ENCODE results near the gene PRKG1.
"Not testable (repeated sequence)": the region's sequence is repeated elsewhere in the genome, so short reads cannot be mapped to it uniquely, and the experiment has no call there.

The PRKG1 gene

GRCh38 chr10:51231754-51232153, 157.5 kb downstream of the PRKG1 start:
- no peak for DNase-seq

DNA sequence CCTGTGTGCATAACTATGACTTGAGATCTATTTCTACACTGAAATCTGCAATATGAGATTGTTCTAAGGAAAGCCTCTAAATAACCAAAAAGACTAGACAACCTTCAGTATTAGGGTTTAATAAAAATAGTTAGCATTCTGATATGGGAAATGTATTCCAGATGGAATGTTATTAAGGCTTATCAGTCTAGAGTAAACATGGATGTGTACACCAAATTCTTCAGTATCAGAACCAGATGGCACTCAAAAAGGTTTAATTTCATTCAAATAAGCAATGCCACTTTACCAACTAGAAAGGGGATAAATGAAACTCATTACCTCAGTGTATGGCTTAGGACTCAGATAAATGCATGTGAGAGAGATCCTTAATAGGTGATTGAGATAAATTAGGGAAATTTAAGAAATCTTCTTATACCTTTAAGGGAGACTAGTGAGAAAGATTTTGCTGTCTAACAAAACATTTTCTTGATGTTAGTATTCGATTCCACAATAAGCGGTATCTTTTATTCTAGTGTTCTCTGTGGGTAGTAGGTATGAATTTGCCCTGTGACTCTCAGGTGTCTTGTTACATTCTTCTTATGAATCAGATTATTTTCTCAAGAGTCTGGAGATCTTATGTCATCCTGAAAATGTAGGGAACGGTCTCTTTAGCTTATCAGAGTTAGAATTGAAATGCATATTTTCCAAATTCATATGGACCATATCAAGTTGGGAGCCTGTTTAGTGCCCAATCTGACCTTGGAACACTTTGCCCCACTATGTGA, 159.2 kb downstream of the PRKG1 start:
- no peak for DNase-seq

GRCh38 chr10:51235865-51236264, 161.6 kb downstream of the PRKG1 start:
- DNase-seq: no peak

- DNase-seq: no peak
Observed at GRCh38 chr10:51239006-51239405, 164.7 kb downstream of the PRKG1 start.

DNA sequence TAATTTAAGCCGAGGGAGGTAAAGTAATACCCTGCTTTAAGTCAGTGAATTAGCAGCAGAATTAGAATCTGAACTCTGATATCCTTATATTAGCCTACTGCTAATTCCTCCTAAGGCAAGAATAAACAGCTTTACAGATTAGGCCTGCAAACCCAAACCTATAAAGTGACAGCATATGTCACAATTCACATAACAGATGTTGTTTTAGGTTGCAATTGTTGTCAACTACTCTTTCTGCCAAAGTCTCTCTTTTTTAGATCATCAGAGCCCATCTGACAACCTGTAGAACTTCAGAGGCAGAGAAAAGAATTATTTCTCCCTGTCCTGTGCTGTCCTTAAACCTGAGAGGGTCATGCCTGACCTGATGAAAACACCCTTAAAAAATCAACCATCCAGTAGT, 167.2 kb downstream of the PRKG1 start:
- no peak for DNase-seq

DNA sequence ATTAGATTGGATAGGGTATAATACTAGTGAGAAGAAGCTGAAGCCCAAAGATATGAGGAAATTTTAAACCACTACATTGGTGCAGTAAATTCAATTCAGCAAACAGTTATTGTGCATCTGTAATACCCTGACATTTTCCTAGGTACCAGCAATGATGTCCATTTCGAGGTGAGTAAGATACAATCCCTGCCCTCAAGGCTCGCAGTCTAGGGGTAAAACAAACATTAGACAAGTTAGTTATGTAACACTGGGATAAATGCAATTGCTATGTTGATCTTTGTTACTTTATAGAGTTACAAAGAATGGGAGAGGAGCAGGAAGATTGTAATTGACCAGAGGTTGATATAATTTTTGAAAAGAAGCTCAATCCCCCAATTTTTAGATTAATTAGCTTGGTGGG, 168.1 kb downstream of the PRKG1 start:
- DNase-seq: no peak

DNA sequence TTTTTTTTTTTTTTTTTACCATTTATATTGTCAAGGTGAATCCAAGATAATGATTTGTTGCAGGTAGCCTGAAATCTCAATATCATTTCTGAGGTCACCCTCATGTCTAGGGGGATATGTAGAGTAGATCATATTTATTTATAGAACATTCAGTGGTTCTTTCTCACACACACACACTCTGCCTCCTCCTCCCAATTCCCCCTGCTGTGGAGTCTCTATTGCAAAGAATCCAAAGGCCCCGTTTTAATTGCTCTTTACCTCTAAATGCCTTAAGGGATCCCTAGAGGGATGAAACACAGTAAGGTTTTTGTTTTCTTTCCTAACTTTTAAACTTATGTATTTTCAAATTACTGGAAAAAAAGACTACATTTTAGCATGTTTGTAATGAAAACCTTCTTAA, 170.0 kb downstream of the PRKG1 start:
- DNase-seq: no peak

DNA sequence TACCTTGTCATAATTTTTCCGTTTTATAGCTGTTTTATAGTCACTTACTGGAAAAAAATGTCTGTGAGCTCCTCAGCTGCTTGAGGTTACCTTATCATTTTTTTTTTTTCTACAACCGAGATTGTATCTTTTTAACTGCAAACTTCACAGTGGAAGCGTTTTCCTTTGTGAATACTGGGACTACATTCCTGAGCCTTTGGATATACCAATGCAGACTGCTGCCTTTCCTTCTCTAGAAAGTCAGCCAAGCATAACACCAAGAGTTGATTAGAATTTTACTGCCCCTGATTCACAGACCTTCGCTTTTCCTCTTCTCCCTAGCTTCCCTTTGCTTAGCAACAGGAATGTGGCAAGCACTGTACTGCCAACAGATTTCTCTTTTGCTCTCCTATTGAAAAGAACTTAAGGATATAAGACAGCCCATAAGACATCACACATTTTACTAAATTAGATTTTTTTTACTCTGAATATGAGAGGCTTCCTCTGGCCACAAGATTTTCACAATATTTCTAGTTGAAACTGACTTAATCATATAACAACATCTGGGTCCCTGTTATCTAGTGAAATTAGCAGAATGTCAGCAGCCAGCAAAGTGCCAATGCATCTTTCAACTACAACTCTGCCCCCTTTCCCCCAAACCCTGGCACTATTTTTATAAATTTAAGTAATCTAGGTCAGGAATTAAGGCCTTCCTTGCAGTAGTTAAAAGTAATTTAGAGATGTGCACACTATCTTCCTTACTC, 170.6 kb downstream of the PRKG1 start:
- DNase-seq: no peak

DNA sequence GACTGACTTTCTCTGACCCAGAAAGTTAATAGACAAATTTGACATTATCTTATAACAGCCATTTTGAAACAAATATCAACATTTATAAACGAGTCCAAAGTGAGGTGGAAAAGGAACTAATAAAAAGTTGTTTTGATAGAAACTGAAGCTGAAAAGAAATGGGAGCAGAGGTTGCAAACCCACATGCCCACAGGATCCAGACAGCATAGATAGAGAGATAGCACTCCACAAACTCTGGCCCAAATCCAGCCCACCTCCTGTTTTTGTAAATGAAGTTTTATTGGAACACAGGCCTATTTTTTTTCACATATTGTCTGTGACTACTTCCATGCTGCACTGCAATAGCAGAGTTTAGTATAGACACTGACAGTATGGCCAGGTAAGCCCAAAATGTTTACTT, 171.9 kb downstream of the PRKG1 start:
- DNase-seq: no peak

DNA sequence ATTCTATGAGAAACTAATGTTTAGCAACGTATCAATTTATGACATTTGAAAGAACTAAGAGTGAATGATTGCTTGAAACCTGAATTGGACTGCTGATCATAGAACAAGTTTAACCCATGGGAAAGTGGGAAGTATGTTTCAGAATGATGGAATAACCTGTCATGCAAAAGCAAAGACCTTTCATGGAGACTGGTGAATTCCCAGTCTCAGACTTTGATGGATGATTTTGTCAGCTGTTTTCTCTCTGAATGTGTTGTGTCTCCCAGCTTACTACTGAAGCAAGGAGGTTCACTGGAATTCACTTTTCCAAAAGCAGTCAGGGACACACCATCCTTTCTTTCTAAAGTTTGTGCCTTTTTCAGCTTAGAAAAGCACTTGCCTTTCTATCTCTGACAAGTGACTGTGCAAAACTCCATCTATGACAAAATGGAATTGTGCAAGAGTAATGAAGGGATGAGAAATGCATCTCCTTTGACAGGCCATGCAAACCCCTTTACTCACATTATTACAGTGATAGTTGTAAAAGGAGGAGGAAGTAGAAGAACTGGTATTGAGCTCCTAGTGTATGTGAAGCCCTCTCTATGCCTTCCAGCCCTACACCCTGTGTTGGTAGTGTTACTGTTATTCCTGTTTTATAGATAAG, 176.1 kb downstream of the PRKG1 start:
- DNase-seq: no peak

GRCh38 chr10:51251110-51251509, 176.8 kb downstream of the PRKG1 start:
- no peak for DNase-seq

DNA sequence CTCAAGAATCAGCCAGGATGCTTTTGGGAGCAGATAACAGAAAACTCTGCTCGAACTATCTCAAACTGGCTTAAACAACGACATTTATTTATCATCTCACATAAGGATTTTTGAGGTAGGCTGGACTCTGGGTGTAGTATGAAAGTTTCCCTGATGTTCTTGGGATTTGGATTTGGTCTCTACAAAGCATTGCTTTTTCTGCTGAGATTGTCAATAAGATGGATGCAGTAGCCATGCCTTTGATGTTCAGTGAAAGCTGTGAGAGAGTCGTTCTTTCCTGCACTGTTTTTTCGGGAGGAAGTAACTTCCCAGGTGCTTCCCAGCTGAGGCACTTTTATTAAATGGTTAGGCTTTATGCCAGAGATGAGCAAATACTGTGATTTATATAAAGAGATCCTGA, 181.1 kb downstream of the PRKG1 start:
- DNase-seq: no peak

GRCh38 chr10:51257511-51258248, 183.4 kb downstream of the PRKG1 start:
- DNase-seq: no peak

DNA sequence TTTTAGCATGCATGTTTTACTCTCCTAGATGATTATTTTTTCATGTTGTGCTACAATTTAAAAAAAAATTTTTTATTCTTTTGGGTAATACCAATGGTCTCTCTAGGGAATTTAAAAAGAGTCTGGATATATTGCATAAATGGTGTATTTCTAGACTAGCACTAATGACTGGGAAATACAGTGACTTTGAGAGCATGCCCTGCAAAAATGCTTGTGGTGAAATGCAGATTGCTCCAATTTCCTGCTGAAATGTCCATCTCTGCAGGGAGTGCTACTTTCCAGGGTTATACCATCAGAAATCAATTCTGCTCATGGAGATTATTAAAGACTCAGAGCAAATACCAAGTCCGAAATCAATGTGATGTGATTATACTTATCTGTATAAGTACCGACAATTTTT, 186.1 kb downstream of the PRKG1 start:
- DNase-seq: no peak

DNA sequence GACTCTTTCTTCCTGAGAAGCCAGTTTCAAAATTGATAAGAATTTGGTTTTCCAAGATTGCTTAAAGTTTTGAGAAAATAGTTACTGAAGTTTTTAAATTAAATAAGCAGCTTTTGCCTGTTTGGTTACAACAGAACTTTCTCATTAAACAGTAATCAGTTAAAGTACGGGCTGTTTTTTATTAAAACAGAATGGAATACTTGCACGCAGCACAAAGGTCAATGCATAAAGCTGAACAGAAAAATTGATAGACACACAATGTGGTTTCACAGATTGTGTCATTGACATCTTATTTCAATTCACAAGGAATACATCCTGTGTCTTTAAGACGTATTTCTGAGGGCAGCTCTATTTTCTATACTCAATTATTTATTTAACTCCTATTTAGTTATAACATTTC, 192.2 kb downstream of the PRKG1 start:
- DNase-seq: no peak

GRCh38 chr10:51267980-51268570, 193.8 kb downstream of the PRKG1 start:
- DNase-seq: not testable (repeated sequence)

DNA sequence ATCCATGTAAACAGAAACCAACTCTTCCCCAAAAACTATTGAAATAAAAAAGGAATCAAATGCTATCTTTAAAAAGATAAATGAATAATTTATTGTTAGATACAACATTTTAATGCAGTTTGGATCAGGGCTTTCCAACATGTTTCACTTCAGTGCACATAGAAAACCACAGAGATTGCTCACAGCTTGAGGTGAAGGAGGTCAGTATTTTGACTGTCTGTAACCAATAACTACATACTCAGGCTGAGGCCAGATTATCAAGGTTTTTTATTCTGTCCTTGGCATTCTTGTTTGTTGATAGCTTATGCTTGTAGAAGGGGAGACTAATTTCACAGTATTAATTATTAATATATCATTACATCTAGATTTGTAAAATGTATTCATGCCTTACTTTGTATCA, 195.5 kb downstream of the PRKG1 start:
- DNase-seq: no peak

DNA sequence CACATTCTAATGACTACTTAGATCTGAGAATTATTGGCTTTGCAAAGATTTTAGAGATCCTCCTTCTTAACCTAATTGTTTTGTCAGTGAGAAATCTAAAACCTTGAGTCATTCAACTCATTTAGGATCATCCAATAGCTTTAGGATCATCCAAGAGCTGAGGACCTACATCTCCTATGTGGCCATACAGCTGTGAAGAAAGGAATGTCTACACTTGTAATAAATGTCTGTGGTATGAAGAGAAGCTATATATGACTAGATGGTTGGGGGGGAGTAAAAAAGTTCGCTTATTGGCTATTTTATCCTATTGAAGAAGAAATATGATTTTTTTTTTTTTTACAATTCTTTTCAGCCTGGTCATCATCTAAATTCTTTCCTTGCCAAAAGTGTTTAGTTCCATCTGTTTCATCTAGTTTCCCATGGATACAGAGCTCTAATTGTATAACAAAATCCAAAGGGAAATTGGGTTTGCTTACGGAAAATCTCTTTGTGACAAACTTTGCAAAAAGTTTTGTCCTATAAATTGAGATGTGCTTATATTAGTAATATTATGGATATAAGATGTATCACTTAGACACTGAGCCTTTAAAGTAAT, 196.7 kb downstream of the PRKG1 start:
- no peak for DNase-seq

GRCh38 chr10:51272099-51272498, 197.8 kb downstream of the PRKG1 start:
- DNase-seq: not testable (repeated sequence)

DNA sequence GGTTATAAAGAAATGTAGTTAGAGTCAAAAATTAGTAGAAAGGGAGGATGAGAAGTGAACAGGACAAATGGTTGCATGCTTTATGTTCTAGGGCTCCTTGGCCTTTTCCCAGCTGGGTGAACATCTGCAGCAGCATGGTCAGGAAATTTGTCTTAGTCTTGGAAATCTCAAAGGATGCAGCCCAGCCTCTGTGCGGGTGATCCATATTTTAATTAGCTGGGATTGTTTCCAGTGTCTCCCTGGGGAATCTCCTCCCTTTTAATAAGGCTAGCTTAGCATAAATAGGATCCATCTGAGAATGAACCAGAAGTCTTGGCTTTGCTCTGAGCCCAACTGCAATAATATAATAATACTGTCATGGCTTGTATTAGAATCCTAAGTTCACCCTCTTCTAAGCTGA, 198.3 kb downstream of the PRKG1 start:
- no peak for DNase-seq

- no peak for DNase-seq
Observed at GRCh38 chr10:51273574-51273973, 199.3 kb downstream of the PRKG1 start.

DNA sequence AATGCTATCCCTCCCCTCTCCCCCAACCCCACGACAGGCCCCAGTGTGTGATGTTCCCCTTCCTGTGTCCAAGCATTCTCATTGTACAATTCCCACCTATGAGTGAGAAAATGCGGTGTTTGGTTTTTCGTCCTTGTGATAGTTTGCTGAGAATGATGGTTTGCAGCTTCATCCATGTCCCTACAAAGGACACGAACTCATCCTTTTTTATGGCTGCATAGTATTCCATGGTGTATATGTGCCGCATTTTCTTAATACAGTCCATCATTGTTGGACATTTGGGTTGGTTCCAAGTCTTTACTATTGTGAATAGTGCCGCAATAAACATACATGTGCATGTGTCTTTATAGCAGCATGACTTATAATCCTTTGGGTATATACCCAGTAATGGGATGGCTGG, 201.8 kb downstream of the PRKG1 start:
- DNase-seq: not testable (repeated sequence)
